ENCODE measurements around the gene APLNR.
"Not testable (repeated sequence)": the region's sequence is repeated elsewhere in the genome, so short reads cannot be mapped to it uniquely, and the experiment has no call there.

The APLNR gene

DNA sequence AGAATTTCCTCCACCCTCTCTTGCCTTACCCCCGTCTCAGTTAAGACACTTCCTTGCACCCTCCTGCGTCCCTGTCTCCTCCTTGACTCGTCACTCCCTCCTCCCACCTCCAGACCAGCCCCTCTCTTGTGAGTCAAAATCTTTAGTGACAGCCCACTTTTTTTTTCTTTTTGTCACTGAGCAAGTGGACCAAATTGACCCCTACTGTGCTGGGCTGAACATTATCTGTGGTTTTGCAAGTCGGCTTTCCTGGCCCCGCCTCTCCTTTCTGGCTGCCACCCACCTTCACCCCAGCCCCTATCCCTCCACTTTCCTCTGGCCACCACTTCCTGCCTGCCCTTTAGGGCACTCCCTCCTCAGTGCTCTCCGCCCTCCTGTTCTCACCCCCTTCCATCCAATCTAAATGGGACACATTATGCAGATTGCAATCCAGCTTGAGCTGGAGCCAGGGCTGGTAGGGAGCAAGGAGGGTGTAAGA is at the start of gene APLNR:
TSS of gene APLNR (minus strand) at position 47 of the 478 bp plus-strand sequence. CDS start 246 bp downstream, outside the sequence.
- TF ChIP-seq, protein P1, sequence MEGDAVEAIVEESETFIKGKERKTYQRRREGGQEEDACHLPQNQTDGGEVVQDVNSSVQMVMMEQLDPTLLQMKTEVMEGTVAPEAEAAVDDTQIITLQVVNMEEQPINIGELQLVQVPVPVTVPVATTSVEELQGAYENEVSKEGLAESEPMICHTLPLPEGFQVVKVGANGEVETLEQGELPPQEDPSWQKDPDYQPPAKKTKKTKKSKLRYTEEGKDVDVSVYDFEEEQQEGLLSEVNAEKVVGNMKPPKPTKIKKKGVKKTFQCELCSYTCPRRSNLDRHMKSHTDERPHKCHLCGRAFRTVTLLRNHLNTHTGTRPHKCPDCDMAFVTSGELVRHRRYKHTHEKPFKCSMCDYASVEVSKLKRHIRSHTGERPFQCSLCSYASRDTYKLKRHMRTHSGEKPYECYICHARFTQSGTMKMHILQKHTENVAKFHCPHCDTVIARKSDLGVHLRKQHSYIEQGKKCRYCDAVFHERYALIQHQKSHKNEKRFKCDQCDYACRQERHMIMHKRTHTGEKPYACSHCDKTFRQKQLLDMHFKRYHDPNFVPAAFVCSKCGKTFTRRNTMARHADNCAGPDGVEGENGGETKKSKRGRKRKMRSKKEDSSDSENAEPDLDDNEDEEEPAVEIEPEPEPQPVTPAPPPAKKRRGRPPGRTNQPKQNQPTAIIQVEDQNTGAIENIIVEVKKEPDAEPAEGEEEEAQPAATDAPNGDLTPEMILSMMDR (IDR thresholded peaks at IDR 0.05): no peak
- Histone ChIP-seq H3K27ac (peak within 1 kb of the TSS in 1 of 2 donors; percentile 7), H3K4me3 (peak within 1 kb of the TSS; percentile 32)
- no peak for DNase-seq (ENCODE audit: low spot score)

GRCh38 chr11:57283231-57283990 is 46.4 kb upstream of the APLNR start:
- no peak overlapping the region for H3K27ac ChIP-seq
- no peak for DNase-seq (ENCODE audit: low spot score)
- TF ChIP-seq, protein P1 (IDR thresholded peaks at IDR 0.05): no peak
- H3K4me3 ChIP-seq: no peak overlapping the region

DNA sequence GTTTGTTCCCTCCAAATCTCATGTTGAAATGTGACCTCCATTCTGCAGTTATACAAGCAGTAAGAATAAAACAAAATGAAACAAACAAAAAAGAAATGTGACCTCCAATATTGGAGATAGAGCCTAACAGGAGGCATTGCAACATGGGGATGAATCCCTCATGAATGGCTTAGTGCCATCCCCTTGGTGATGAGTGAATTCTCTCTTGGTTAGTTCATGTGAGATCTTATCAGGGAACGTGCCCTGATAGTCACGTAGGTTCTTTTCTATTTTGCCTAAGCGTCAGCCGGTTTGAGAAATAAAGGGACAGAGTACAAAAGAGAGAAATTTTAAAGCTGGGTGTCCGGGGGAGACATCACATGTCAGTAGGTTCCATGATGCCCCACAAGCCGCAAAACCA is 44.5 kb upstream of the APLNR start:
- not testable (repeated sequence) for H3K27ac ChIP-seq; DNase-seq (ENCODE audit: low spot score); H3K4me3 ChIP-seq

DNA sequence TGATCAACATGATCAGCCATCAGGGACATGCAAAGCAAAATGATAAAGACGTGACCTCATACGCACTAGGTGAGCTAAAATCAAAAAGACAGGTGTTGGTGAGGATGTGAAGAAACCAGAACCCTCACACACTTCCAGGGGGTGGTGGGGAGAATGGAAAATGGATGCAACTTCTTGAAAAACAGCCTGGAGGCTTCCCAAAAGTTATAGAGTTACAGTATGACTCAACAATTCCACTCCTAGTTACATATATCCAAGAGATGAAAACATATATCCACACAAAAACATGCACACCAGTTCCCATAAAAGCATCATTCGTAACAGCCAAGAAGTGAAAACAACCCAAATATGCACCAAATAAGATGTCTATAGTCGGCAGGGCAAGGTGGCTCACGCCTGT is 42.1 kb upstream of the APLNR start:
- DNase-seq (ENCODE audit: low spot score): no peak
- TF ChIP-seq, protein P1 (IDR thresholded peaks at IDR 0.05): no peak
- Histone ChIP-seq H3K27ac (no peak overlapping the region), H3K4me3 (no peak overlapping the region)

DNA sequence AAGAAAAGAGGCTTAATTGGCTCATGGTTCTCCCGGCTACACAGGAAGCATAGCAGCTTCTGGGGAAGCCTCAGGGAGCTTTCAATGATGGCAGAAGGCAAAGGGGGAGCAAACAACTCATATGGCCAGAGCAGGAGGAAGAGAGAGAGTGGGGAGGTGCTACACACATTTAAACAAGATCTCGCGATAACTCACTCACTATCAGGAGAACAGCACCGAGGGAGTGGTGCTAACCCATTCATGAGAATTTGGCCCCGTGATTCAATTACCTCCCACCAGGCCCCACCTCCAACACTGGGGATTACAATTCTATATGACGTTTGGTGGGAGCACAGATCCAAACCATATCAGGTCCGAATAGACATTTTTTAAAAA is 41.7 kb upstream of the APLNR start:
- H3K27ac ChIP-seq: no peak overlapping the region
- DNase-seq (ENCODE audit: low spot score): no peak
- TF ChIP-seq, protein P1 (IDR thresholded peaks at IDR 0.05): no peak
- no peak overlapping the region for H3K4me3 ChIP-seq

- H3K4me3 ChIP-seq: peak overlapping the region; percentile 51
- DNase-seq (ENCODE audit: low spot score): no peak
- H3K27ac ChIP-seq: peak overlapping the region in 1 of 2 donors; percentile 52
- TF ChIP-seq, protein P1 (IDR thresholded peaks at IDR 0.05): peak; percentile 76
These were observed 41.0 kb upstream of the APLNR start for GRCh38 chr11:57277845-57278720.

DNA sequence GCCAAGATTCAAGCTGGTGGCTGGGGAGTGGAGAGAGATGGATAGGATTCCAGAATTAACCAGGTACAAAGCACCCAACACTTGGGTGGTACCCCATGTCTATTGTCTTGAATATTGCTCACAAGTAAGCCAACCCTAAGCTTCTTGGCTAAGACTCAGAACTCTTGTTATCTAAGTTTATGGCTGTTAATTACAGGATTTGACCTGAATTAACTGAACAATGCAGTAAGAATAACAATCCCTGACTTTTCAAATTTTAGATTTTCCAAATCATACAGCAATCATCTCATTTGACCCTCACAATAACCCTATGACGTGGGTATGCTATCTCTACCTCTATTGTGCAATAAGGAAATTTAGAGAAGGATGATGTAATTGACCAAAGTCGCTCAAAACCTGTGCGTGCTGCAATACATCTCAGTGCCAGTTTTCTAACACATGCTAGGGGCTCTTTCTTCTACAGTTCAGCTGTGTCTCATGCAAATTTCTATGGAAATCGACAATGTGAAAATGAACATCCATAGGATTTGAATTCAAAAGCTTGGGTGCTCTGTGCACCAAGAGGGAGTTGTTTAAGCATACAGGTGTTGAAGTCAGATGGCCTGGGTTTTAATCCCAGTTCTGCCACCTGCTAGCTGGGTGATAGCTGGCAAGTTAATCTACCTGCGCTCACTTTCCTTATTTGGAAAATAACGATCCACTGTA is 40.1 kb upstream of the APLNR start:
- TF ChIP-seq, protein P1 (IDR thresholded peaks at IDR 0.05): no peak
- DNase-seq (ENCODE audit: low spot score): no peak
- Histone ChIP-seq H3K4me3 (peak overlapping the region; percentile 51), H3K27ac (peak overlapping the region in 1 of 2 donors; percentile 62)

Measured in coronary artery (tissue), 2 donors.